Right ventricle myocardium superior (tissue), 1 donor: ENCODE data around the gene ZCCHC3. TPM values are rescaled to one million over a fixed set of nuclear protein-coding genes. Genes with fewer than 3 reads are reported as not detected.
"Not testable (repeated sequence)": the region's sequence is repeated elsewhere in the genome, so short reads cannot be mapped to it uniquely, and the experiment has no call there.

Experiments used
- ATAC-seq: fragments of 200-7000 bp; cut with Tn5 transposase; one replicate; pipeline ENCODE4 v1.9.1; 2020; ENCODE audit warnings: mild to moderate bottlenecking; ENCODE audit not compliant: poor library complexity
- DNase-seq: peaks from one replicate; pipeline ENCODE4 v3.0.0-alpha.2; 2020
- intact Hi-C: fragments of 100-400 bp; cut with DNase I; formaldehyde crosslinking; loops from one replicate; pipeline ENCODE4 v1.11.2; 2022
- total RNA-seq: library from RNA; stranded (reverse); fragmentation: NEBNext Ultra II Directional; extraction: Animal tissue kit (Norgen Biotek cat#: 25700); gene quantifications from one replicate; pipeline ENCODE4 v1.2.1, GENCODE V29; 2021
- donor health status: DM: no; HTN: yes; CAD: no; lungs with severe emphysema.

ZCCHC3 gene
- total RNA-seq, 1 donor from 2014 or later = 11.8 TPM

- intact Hi-C loops = loop anchor here (10.0 kb wide), 1 partner anchor 53 kb away; no protein-coding TSS in a partner anchor
- peak; percentile 39 for ATAC-seq
- peak; percentile 87 for DNase-seq
Observed at GRCh38 chr20:327186-328026, 30.0 kb downstream of the ZCCHC3 start.

- ATAC-seq (no peak), DNase-seq (no peak)
- intact Hi-C loops = loop anchor here (10.0 kb wide), 1 partner anchor 54 kb away; no protein-coding TSS in a partner anchor
Observed at GRCh38 chr20:328027-328974, 30.9 kb downstream of the ZCCHC3 start.

- intact Hi-C loops = loop anchor here (10.0 kb wide), 1 partner anchor 54 kb away; no protein-coding TSS in a partner anchor
- ATAC-seq = no peak
- DNase-seq = no peak
Observed at GRCh38 chr20:328975-329695, 31.8 kb downstream of the ZCCHC3 start.

- intact Hi-C loops = loop anchor here (10.0 kb wide), 1 partner anchor 55 kb away; no protein-coding TSS in a partner anchor
- DNase-seq = no peak
Observed at GRCh38 chr20:329851-330232, 32.5 kb downstream of the ZCCHC3 start.

GRCh38 chr20:330233-331149, 33.1 kb downstream of the ZCCHC3 start:
- no peak for DNase-seq
- intact Hi-C loops = no loop called here
- ATAC-seq = peak; percentile 23

More at GRCh38 chr20:329851-330232, 32.5 kb downstream of the ZCCHC3 start:
- ATAC-seq = no peak

- no peak for DNase-seq
- no peak for ATAC-seq
- intact Hi-C loops = no loop called here
Observed at GRCh38 chr20:334578-334977, 37.2 kb downstream of the ZCCHC3 start.

GRCh38 chr20:336040-336439, 38.7 kb downstream of the ZCCHC3 start:
- intact Hi-C loops, ATAC-seq, DNase-seq: not testable (repeated sequence)

GRCh38 chr20:341682-342081, 44.3 kb downstream of the ZCCHC3 start:
- no peak for ATAC-seq
- DNase-seq = no peak
- intact Hi-C loops = no loop called here

GRCh38 chr20:343107-343506, 45.7 kb downstream of the ZCCHC3 start:
- DNase-seq = no peak
- ATAC-seq = no peak
- intact Hi-C loops = no loop called here

GRCh38 chr20:346033-346639, 48.8 kb downstream of the ZCCHC3 start:
- no peak for DNase-seq
- intact Hi-C loops = no loop called here
- no peak for ATAC-seq

- ATAC-seq = peak; percentile 76
- intact Hi-C loops = no loop called here
- DNase-seq = peak; percentile 79
Observed at GRCh38 chr20:346640-347316, 49.4 kb downstream of the ZCCHC3 start, which contains the start of gene NRSN2. NRSN2 (plus strand) TSS chr20:347111; CDS start chr20:349644, 2,533 bp downstream.

GRCh38 chr20:347317-347639, 49.9 kb downstream of the ZCCHC3 start:
- ATAC-seq (peak; percentile 4), DNase-seq (no peak)
- intact Hi-C loops = no loop called here

GRCh38 chr20:347640-348484, 50.5 kb downstream of the ZCCHC3 start:
- DNase-seq (peak; percentile 94), ATAC-seq (peak; percentile 90)
- intact Hi-C loops = no loop called here

- DNase-seq (no peak), ATAC-seq (no peak)
- intact Hi-C loops = no loop called here
Observed at GRCh38 chr20:348972-349841, 51.8 kb downstream of the ZCCHC3 start.
